GM12801 (cell line): ENCODE measurements around the gene RNF150.

Experiments used
- TF ChIP-seq, protein P1 (sequence below): IDR thresholded peaks from one replicate; pipeline ENCODE4 v1.5.1; 2011; ENCODE audit warnings: control low read depth; ENCODE audit not compliant: insufficient read length; ENCODE audit errors: extremely low read depth

Gene RNF150

GRCh38 chr4:140924761-140925392, 208.4 kb downstream of the RNF150 start:
- TF ChIP-seq, protein P1, sequence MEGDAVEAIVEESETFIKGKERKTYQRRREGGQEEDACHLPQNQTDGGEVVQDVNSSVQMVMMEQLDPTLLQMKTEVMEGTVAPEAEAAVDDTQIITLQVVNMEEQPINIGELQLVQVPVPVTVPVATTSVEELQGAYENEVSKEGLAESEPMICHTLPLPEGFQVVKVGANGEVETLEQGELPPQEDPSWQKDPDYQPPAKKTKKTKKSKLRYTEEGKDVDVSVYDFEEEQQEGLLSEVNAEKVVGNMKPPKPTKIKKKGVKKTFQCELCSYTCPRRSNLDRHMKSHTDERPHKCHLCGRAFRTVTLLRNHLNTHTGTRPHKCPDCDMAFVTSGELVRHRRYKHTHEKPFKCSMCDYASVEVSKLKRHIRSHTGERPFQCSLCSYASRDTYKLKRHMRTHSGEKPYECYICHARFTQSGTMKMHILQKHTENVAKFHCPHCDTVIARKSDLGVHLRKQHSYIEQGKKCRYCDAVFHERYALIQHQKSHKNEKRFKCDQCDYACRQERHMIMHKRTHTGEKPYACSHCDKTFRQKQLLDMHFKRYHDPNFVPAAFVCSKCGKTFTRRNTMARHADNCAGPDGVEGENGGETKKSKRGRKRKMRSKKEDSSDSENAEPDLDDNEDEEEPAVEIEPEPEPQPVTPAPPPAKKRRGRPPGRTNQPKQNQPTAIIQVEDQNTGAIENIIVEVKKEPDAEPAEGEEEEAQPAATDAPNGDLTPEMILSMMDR: no peak

GRCh38 chr4:140906993-140907962, 226.0 kb downstream of the RNF150 start:
- TF ChIP-seq, protein P1: no peak

DNA sequence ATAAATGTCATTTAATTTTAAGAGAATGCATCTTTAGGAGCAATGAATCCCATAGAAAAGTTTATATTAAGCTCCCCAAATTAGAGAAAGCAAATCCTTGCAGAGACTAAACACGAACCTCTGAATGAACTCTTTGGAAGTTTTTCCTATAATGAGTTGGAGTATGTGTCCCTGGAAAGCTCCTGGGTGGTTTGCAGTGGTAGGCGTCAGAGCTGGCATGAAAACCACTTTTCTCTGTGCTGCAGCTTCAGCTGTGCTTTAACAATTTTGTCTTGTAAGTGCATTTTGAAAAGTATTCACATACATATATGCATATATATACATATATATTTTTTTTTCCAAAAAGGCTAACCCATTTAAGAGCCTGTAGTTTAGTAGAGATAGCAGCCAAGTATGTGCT, 228.4 kb downstream of the RNF150 start:
- TF ChIP-seq, protein P1: no peak

DNA sequence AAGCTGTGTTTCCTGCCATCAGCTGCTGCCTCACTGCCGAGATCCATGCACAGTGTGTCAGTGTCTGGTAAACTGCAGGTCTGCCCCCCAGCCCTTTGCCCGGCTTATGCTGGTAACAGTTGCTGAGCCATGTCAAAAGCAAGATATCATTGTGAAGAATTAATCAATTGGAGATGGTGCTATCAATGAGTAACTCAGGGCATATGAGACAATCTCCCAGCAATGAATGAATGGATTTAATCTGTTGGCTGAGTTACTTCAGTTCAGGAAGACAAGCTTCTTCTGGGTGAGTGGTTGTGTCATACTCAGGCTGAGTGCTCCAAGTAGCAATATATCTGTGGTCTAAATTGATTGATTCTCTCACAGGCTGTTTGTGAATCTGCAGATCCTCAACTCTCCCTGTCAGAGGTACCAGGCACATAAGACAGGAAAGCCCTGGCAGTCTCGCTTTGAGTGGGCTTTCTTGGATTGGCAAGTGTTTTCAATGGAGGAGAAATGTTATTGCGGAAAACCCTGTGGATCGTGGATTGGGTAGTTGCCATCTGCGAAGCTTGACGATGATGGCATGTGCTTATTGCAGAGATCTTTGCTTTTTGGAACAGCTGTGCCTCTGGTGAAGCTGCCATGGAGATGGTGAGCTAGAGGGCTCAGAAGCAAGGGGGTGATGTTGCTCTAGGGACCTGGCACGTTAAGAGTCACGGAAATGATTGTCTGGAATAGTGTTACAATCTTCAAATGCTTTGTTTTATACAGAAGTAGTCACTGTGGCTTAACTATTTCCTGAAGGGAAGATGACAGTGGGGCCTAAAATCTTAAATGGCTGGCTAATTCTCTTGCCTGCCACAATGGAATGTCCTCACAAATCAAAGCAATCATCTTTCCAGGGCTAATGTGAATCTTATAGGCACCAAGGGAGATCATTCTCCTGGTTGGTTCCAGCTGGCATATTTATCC, 229.5 kb downstream of the RNF150 start:
- TF ChIP-seq, protein P1: no peak

- TF ChIP-seq, protein P1: no peak
Measured at GRCh38 chr4:140901736-140902336, 231.4 kb downstream of the RNF150 start.

GRCh38 chr4:140893939-140894338, 239.3 kb downstream of the RNF150 start:
- TF ChIP-seq, protein P1: no peak
